ENCODE measurements around the gene IGF2R.

DNA sequence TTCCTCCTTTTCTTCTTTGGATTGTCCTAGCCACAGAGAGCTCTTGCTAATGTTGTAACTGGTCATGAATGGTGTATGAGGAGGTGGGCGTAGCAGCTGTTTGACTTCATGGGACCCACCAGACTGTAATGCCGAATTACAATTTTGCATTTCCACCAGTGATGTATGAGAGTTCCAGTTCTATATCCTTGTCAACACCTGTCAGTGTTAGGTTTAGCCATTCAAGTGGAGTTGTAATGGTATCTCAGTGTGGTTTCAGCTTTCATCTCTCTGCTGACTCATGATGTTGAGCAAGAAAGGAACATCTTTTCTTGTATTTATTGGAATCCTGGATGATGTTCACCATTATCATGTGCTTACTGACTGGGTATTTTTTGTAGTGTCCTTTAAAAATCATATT lies 5.1 kb downstream of the IGF2R start:
- TF ChIP-seq, protein P1, sequence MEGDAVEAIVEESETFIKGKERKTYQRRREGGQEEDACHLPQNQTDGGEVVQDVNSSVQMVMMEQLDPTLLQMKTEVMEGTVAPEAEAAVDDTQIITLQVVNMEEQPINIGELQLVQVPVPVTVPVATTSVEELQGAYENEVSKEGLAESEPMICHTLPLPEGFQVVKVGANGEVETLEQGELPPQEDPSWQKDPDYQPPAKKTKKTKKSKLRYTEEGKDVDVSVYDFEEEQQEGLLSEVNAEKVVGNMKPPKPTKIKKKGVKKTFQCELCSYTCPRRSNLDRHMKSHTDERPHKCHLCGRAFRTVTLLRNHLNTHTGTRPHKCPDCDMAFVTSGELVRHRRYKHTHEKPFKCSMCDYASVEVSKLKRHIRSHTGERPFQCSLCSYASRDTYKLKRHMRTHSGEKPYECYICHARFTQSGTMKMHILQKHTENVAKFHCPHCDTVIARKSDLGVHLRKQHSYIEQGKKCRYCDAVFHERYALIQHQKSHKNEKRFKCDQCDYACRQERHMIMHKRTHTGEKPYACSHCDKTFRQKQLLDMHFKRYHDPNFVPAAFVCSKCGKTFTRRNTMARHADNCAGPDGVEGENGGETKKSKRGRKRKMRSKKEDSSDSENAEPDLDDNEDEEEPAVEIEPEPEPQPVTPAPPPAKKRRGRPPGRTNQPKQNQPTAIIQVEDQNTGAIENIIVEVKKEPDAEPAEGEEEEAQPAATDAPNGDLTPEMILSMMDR (IDR thresholded peaks at IDR 0.05): no peak
- TF ChIP-seq POLR2A (IDR thresholded peaks at IDR 0.05) (no peak), POLR2AphosphoS5 (IDR thresholded peaks at IDR 0.05; ENCODE audit: insufficient read depth in 1 of 2, low read depth in 1 of 2) (peak in 1 of 2 donors; percentile 78)

Measured in vagina (tissue), 2 donors.